Stimulated activated CD4-positive, alpha-beta T cell treated with anti-CD3 and anti-CD28 coated beads, Interleukin-2, amount 100 ng/mL, for 24 hours (primary cell): ENCODE data around the gene ZNF532.
"Not testable (repeated sequence)": the region's sequence is repeated elsewhere in the genome, so short reads cannot be mapped to it uniquely, and the experiment has no call there.

Experiments used
- DNase-seq, 2 donors: peaks; one replicate each; pipeline ENCODE4 v3.0.0-alpha.2; 2020

ZNF532 gene

GRCh38 chr18:59011786-59012185, 147.1 kb downstream of the ZNF532 start:
- no peak for DNase-seq

- DNase-seq, result no peak
These were observed 148.4 kb downstream of the ZNF532 start for GRCh38 chr18:59012815-59013705.

GRCh38 chr18:59013744-59014143, 149.1 kb downstream of the ZNF532 start:
- DNase-seq, result no peak

- DNase-seq, result no peak
These were observed 151.0 kb downstream of the ZNF532 start for GRCh38 chr18:59015531-59016152.

GRCh38 chr18:59021500-59021899, 156.8 kb downstream of the ZNF532 start:
- DNase-seq, result no peak

GRCh38 chr18:59022167-59022945, 157.7 kb downstream of the ZNF532 start:
- no peak for DNase-seq

GRCh38 chr18:59024829-59025228, 160.2 kb downstream of the ZNF532 start:
- DNase-seq, result no peak

GRCh38 chr18:59025532-59025931, 160.9 kb downstream of the ZNF532 start:
- not testable (repeated sequence) for DNase-seq

- no peak for DNase-seq
These were observed 161.7 kb downstream of the ZNF532 start for GRCh38 chr18:59026364-59026763.

GRCh38 chr18:59026831-59027410, 162.2 kb downstream of the ZNF532 start:
- DNase-seq, result no peak

- DNase-seq, result no peak
These were observed 165.2 kb downstream of the ZNF532 start for GRCh38 chr18:59029663-59030429.

GRCh38 chr18:59032308-59032707, 167.6 kb downstream of the ZNF532 start:
- DNase-seq, result no peak

- no peak for DNase-seq
These were observed 168.7 kb downstream of the ZNF532 start for GRCh38 chr18:59033359-59033758.

- DNase-seq, result no peak
These were observed 169.3 kb downstream of the ZNF532 start for GRCh38 chr18:59033974-59034373.

GRCh38 chr18:59035591-59035990, 170.9 kb downstream of the ZNF532 start:
- DNase-seq, result no peak
